DMS 273 treated with DMSO at 0.1 percent for 48 hours (cell line): ENCODE measurements around the gene NRP2.

ENCODE experiments used
- DNase-seq: peaks from one replicate; lab custom pipeline; 2025; lab: John Stamatoyannopoulos, UW

Gene NRP2

GRCh38 chr2:205776139-205776538 lies 93.8 kb downstream of the NRP2 start:
- DNase-seq, result no peak

DNA sequence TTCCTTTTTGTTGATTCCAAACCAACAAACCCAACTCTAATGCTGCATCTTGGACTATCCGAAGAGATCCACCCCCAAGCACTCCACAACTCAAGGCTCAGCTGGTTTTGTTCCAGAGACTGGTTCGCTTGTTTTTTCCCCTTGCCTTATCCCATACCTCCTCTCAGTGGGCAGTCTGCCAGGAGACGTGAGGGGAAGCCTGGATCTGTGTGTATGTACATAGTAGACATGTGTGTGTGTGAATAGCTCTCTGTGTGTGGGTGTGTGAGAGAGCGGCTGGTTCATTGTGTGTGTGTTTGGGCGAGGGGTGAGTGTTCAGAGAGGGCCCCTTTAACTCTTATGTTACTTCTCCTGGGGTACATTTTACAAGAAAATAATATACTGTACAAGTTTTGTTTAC lies 94.4 kb downstream of the NRP2 start:
- no peak for DNase-seq

DNA sequence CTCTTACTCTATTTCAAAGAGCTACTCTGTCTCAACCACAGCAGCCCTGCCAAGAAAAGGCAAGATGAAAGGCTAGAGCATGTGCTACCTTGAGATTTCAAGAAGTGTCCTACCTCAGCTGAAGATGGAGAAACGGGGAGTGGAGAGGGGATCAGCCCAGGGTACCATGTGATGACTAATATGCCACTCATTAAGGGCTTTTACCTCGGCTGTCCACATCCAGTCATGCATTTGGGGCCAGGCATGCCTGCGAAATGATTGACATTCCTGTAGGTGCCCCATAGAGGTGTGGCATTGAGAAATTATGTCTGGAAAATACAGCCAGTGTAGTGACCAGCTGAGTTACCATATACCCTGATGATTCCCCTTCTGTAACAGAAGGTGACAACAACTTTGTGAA lies 96.1 kb downstream of the NRP2 start:
- no peak for DNase-seq

GRCh38 chr2:205780645-205781044 lies 98.3 kb downstream of the NRP2 start:
- DNase-seq, result no peak

DNA sequence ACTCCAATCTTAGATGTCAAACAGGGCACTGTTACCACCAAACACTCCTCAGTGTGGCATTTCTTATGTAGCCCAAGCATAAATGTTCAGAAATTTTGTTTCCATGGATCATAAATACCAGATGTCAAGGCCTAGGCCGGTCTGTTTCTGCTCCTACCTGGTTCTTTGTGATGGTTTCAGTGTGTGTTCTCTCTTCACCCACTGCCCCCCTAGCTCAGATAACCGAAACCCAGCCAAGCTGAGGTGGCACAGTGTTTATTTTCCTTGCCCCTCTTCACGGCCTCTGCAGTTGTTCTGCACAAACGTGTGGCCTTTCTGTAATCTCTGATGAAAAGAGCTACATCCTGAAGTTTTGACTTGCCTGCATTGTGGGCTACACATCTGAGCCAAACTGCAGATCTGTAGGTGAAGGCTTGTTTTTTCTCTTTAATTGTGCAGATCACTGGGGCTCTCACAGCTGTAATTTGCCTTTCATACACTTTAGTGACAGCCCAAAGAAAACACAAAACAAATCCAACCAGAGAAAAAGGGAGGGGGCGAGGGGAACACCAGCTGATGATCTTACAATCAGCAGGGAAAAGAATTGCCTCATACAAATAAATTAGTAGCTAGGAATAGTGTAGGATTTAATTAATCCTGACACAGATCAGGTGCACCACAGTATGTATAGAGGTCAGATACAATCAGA lies 99.1 kb downstream of the NRP2 start:
- no peak for DNase-seq

GRCh38 chr2:205782941-205783340 lies 100.6 kb downstream of the NRP2 start:
- no peak for DNase-seq

DNA sequence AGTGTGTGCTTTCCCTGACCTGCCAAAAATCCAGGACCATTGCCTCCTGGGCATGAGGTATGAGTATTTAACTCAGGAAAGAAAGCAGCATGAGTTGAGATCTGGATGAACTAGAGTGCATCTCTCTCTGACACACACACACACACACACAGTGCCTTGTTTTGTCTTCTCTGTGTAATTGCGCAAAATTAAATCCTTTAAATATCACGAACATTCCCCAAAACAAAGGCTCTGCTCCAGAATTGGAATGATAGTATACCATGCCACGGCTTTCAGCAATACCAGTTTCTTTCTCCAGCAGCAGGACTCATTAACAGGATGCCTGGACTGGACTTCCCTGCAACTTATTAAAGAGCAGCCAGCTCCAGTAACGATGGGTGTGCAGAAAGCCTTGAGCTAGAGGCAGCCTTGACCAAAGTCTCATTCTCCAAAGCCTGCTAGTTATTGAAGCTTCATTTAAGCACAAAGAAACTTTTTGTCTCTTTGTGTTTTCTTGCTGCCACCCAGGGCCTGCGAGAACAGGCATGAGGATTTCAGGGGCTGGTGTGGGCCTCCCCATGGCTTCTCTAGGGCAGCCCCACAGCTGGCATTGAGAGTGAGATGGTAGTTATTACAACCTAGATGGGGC lies 101.7 kb downstream of the NRP2 start:
- DNase-seq, result no peak

DNA sequence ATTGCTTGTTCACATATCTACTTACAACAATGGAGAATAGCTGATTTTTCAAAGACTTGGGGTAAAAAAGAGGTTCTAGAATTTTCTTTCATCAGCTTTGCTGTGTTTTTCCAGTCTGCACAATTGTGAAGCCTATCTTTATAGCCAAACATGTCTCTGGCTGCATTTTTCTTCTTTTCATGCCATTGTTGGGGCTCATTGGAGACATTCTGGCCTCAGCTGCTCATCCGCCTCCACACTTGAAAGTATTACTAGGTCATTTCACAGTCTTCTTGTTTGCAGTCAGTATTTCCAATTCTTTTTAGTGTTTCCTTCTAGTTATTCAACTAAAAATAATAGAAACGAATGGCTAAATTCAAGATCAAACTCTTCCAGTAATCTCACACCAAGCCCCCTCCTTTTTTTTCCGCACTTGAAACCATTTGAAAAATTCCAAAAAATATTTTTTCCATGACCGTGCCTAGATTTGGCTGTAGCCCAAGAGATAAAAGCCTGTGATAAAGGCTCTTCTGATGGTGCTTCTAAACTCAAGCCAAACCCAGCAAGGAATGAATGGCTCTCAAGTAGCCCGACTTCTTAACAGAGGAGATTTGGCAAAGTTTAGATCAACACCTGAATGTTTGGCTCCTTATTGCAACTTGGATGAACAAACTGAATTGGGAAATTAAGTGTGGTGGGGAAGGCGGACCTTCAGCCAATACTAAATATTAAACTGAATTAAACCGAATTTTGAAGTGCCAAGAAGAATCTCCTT lies 103.4 kb downstream of the NRP2 start:
- DNase-seq, result no peak

GRCh38 chr2:205786976-205787375 lies 104.7 kb downstream of the NRP2 start:
- no peak for DNase-seq

DNA sequence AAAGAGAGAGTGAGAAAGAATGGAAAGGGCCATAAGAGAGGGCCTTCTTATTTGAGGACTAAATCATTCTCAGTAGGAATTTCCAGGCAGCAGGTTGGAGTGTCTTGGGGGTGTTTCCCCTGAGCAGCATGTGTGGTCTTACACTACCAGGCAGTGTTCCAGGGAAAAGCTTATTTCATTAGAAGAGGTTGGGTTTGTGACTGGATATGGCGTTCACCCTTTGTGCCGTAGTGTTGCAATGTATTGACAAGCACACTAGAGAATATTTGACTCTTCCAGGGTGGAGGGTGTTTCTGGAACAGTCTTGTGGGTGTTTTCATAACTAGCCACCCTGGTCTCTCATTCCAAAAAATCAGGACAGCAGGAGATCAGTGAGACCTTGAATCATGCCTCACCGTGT lies 105.5 kb downstream of the NRP2 start:
- DNase-seq, result no peak

DNA sequence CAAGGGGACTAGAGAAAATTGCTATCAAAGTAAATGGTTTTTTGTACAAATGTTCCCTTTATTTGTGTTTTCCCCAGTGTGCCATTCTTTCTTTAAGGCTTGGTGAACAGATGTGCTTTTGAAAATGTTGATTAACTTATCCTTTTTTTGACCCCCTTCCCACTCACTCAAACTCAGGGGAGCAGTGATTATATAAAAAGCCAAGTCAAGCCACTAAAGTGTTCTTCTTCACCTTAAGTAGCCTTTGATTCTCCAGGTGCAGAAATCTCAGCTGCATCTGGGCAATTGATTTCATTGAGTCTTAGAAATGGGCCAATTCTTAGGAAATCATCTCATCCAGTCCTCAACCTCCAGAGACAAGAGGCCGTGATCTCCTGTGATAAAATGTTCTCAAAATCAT lies 107.6 kb downstream of the NRP2 start:
- no peak for DNase-seq

DNA sequence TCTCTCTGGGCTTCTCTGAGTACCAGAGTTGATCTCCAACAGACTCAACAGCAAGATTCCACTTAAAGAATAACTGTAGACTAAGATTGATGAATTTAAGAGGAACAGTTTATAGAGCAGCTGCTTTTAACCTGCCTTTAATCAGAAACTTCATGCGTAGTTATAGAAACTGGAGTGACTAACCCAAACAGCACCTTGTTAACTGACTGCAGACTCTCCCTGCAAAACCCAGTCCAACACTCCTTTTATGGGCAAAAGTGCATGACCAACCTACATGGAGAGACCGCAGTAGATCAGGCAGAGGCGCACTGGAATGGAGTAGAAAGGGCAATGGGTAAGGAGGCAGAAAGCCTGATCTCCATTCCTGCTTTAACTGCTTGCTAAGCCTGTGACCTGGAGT lies 110.6 kb downstream of the NRP2 start:
- DNase-seq, result no peak

- no peak for DNase-seq
Measured at GRCh38 chr2:205796805-205797313, 114.6 kb downstream of the NRP2 start.

DNA sequence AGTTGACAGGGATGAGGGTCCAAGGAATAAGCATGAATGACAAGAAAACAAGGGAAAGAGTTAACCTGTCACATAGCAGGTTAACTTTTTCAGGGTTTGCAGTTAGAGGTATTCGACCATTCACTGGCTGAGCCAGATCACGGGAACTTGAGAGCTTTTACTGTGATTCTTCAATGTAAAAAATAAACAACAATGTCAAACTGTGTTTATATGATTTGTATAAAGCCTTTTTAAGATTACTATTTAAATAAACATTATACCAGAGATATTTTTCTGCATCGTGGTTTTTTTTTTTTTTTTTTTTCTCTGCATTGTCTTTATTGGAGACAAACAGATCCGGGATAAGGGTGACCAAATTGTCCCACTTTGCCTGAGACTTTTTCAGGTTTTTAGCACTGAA lies 115.6 kb downstream of the NRP2 start:
- no peak for DNase-seq

DNA sequence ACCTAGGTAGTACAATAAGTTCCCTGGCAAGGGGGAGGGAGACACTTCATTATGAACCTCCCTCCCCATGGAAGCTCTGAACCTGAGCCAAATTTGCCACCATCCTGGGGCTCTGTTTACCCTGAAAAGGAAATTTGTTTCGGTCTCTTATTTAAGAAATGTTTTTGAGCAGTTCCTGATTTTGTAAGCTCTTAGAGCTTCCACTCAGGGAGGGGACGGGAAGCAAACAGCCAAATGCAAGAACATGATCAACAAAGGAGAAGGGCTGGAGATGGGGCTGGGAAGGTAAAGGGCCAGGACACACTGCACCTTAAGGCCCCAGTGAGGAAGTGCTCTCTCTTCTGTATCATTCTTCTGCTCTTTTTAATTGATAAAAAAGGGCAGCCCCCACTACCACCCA lies 117.9 kb downstream of the NRP2 start:
- no peak for DNase-seq

DNA sequence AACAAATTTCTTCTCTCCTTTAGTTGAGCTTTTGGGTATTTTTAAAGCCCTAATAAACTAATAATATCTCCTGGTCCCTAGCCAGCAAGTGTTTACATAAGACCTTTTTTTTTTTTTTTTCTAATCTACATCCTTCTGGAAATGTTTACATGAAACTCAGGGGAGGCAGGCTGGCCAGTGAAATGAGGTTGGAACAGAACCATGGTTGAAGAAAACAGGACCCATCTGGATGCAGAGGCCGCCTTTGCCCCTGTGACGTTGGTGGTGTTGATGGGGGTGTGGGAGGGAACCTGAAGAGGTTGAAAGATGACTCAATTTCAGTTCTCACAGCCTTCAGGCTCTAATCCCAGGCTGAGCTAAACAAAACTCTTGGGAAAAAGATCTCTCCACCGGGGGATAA lies 118.5 kb downstream of the NRP2 start:
- DNase-seq, result no peak

DNA sequence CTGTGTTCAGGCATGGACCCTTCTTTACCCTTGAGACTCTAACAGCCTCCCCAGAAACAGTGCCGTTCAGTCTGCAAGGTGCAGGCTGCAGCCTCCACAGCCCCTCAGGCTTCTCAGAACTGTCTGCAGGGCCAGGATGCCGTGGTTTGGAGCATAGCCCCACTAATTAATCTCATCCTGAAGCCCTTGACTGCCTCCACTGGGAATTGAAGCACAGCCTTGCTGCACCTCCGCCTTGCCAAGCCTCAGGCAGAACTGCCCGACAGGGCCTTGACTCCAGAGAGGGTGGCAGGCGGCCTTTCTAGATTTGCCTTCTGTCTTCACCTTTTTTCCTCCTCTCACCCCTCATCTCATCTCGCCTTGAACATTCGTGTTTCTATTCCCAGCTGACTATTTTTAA lies 119.8 kb downstream of the NRP2 start:
- no peak for DNase-seq

DNA sequence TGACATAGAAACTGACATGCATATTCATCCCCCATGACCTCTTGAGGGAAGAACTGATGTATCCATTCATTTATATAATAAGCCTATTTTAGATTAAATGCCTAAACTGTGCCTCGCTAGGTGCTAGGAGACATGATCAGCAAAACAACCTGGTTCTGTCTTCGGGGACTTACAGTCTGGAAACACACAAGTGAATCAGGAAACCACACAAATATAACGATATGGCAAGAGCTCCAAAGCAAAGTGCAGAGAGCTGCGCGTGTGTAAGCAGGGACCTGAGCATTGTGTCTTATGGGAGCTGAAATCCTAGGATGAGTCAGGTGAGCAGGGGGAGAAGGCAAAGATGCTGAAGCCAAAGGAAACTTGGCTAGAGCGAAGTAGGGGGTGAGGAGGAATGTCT lies 120.6 kb downstream of the NRP2 start:
- no peak for DNase-seq

DNA sequence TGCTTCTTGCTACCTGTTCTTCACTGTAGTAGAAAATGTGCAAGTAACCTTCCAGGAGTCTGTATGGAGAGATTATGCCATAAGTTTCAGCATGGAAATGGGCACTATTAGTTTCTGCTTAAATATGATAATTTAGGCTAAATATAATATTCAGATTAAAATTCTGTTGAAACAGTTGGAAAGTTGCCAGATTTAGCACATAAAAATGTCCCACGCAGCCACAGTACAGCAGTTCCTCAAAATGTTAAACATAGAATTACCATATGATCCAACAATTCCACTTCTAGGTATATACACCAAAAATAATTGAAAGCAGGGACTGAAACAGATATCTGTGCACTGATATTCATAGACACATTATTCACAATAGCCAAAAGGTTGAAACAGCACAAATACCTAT lies 121.2 kb downstream of the NRP2 start:
- DNase-seq, result no peak

DNA sequence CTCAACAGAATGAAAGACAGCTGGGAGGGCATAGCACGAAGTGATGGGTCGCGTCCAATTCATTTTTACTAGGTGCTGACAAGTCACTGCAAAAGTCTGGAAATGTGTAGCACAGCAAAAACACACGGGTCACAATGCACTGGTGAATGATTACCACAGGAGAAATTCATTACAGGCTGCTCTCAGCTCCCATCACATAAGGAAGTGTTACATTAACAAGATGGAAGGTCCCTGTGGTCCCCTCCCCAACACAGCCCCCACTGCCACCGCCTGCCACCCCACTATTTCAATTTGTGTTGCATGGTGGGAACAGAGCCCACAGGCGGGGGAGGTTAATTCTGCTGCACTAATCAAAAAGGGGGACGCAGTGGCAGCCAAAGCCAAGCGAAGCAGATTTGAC lies 122.8 kb downstream of the NRP2 start:
- no peak for DNase-seq

DNA sequence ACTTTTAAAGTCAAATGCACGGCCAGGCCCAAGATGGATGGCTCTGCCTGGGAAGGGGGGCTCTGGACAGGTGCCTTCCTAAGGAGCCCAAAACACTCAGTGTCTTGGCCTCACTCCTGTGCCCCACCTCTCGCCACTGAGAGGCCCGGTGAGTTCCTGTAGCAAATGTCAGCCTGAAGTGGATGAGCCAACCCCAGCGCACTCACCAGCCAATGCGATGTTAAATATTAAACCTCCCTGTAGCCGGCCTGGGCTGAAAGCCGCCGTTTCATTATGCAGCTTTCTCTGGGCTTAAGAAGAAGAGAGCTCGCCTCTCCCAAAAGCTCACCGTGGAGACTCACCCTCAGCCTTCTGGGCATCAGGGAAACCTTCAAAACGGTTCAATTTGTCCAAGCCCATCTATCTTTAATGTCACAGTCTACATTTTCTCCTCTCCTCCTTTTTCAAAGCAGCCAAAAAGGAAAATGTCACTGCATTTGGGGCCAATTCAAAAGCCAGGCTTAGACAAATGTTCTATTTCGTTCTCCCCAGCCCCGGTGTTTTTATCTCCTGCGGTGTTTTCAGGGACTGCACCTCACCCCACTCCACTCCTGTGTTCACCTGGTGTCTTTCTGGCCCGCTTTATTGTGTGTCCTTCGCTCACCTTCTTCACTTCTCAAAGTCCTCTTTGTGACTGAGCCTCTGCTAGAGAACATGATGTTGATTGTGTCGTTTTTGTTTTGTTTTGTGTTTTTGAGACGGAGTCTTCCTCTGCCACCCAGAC lies 124.0 kb downstream of the NRP2 start:
- no peak for DNase-seq

DNA sequence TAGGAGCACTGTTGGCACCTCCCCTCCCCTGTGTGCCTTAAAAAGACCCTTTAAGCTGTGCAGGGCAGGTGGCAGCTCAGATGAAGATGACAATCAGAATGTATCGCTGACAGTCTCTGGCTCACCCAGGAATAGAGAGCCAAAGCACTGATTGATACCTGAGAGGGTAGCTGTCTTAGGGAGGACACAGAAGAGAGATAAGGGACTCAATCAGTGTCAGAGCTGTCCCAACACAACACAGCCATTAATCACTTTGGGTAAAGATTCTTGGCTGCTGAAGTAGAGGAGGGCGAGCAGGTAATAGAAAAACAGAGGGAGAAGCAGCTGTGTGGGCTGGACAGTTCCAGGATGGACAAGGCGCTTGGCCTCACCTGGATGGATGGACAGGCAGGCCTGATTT lies 124.9 kb downstream of the NRP2 start:
- no peak for DNase-seq

DNA sequence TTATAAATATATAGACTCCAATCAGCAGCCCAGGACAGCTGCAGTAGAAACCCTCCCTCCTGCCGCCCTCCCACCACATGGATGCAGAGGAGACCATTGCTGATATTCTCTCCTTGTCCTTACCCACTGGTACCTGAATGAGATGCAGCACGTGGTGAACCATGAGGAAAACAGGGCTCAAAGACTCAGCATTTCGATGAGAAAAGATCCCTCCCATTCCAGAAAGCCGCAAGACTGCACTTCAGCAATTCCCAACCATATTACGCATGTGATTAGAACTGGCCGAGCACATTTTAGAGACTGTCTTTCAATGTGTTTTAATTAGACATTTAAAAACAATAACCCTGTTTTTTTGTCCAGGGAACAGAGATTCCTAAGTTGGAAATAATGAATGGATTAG lies 125.5 kb downstream of the NRP2 start:
- DNase-seq, result no peak
